Measurements from ENCODE around the gene SEPTIN2.
"Not testable (repeated sequence)": the region's sequence is repeated elsewhere in the genome, so short reads cannot be mapped to it uniquely, and the experiment has no call there.

The SEPTIN2 gene

GRCh38 chr2:241379481-241380480, 64.1 kb downstream of the SEPTIN2 start:
- no peak for DNase-seq (ENCODE audit: low spot score)

GRCh38 chr2:241381872-241382271, 66.1 kb downstream of the SEPTIN2 start:
- no peak for DNase-seq (ENCODE audit: low spot score)

- DNase-seq (ENCODE audit: low spot score) = not testable (repeated sequence)
These were observed 69.7 kb downstream of the SEPTIN2 start for GRCh38 chr2:241385450-241385849.

GRCh38 chr2:241386519-241386918, 70.8 kb downstream of the SEPTIN2 start:
- no peak for DNase-seq (ENCODE audit: low spot score)

- DNase-seq (ENCODE audit: low spot score) = no peak
These were observed 74.0 kb downstream of the SEPTIN2 start for GRCh38 chr2:241389697-241390096.

GRCh38 chr2:241390301-241391206, 74.8 kb downstream of the SEPTIN2 start:
- no peak for DNase-seq (ENCODE audit: low spot score)

- peak; percentile 7 for DNase-seq (ENCODE audit: low spot score)
These were observed 76.4 kb downstream of the SEPTIN2 start for GRCh38 chr2:241391892-241392665.

- not testable (repeated sequence) for DNase-seq (ENCODE audit: low spot score)
These were observed 77.0 kb downstream of the SEPTIN2 start for GRCh38 chr2:241392753-241393152.

GRCh38 chr2:241393524-241394196, 77.9 kb downstream of the SEPTIN2 start:
- DNase-seq (ENCODE audit: low spot score) = no peak

- DNase-seq (ENCODE audit: low spot score) = not testable (repeated sequence)
These were observed 81.1 kb downstream of the SEPTIN2 start for GRCh38 chr2:241396809-241397208.

- no peak for DNase-seq (ENCODE audit: low spot score)
These were observed 84.5 kb downstream of the SEPTIN2 start for GRCh38 chr2:241399941-241400922.
